GM12891 (cell line): Measurements from ENCODE around the gene RGS7.

Experiments used
- PAX5 ChIP-seq: IDR thresholded peaks from 2 replicates; pipeline ENCODE4 v1.6.1; 2011; ENCODE audit warnings: low read length, moderate library complexity, mild to moderate bottlenecking; ENCODE audit not compliant: insufficient read depth, severe bottlenecking
- POLR2A ChIP-seq: IDR thresholded peaks from 2 replicates; pipeline ENCODE4 v1.6.1; 2011; ENCODE audit warnings: low read depth, low read length, control low read depth
- POLR2AphosphoS5 ChIP-seq: IDR thresholded peaks from 2 replicates; pipeline ENCODE4 v1.6.1; 2011; ENCODE audit warnings: low read depth, low read length, control low read depth
- SPI1 ChIP-seq: IDR thresholded peaks from 2 replicates; pipeline ENCODE4 v1.6.1; 2011; ENCODE audit warnings: low read depth, low read length, control low read depth

DNA sequence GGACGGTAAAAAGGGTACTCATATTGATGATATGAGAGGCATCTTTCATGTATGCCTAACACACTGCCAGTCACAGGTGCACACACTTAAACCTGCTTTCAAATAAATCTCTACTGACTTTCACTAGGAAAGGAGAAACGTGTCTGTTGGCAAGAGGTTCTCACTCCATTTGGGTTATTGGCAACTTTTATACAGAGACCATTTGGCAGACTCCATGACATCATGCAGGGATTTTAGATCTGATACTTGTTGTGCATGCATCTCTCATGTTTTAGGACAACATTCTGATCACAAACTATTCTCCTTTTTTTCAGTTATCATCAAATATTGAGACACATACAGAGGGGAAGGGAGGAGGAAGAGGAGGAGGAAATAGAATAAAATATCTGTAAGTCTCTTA lies 31.5 kb downstream of the RGS7 start:
- TF ChIP-seq POLR2AphosphoS5 = no peak
- no peak for TF ChIP-seq POLR2A
- no peak for TF ChIP-seq PAX5
- TF ChIP-seq SPI1 = no peak
